ENCODE results near the gene PER3. TPM values are rescaled to one million over a fixed set of nuclear protein-coding genes. Genes with fewer than 3 reads are reported as not detected.

PER3 gene
- total and polyA plus RNA-seq, 2 donors (not counting 1 experiment from before 2014, with no cell fraction given): 16.6 to 18.8 TPM

GRCh38 chr1:7813677-7814373 lies 29.7 kb downstream of the PER3 start:
- Histone ChIP-seq H3K79me2 (ENCODE audit: control insufficient read depth, insufficient read depth, low read length) (no peaks in the 10 kb centered on the region), H3K9me3 (ENCODE audit: control insufficient read depth, insufficient read depth, low read depth, low read length) (no peaks in the 10 kb centered on the region), H2AFZ (ENCODE audit: low read length) (no peak overlapping the region), H3K4me3 (replicated peaks in 1 of 4; ENCODE audit: control extremely low read depth in 1 of 4, insufficient read depth in 1 of 4, low read depth in 3 of 4, low read length in 4 of 4) (no peak overlapping the region), H3K4me2 (ENCODE audit: extremely low read depth, insufficient read depth, low read length) (no peak overlapping the region), H3K9ac (ENCODE audit: insufficient read depth, low read length) (no peak overlapping the region), H4K20me1 (ENCODE audit: control insufficient read depth, extremely low read depth, insufficient read depth, low read length) (no peaks in the 10 kb centered on the region), H3K36me3 (ENCODE audit: control insufficient read depth, insufficient read depth, low read length) (peaks cover 4% of the 10 kb centered on the region), H3K27ac (ENCODE audit: insufficient read depth, low read length) (no peak overlapping the region), H3K4me1 (ENCODE audit: control insufficient read depth, extremely low read depth, insufficient read depth, low read length) (peaks cover 2% of the 10 kb centered on the region), H3K27me3 (ENCODE audit: control insufficient read depth, insufficient read depth, low read length) (no peaks in the 10 kb centered on the region)
- DNase-seq (ENCODE audit: low read depth in 2 of 2): no peak
- no peak for TF ChIP-seq EZH2 (IDR thresholded peaks at IDR 0.05; ENCODE audit: low read length, missing control alignments)
- no peak for TF ChIP-seq CTCF (conservative IDR thresholded peaks at IDR 0.05 in 1 of 2, IDR thresholded peaks at IDR 0.05 in 1 of 2; ENCODE audit: low read depth in 1 of 2, low read length in 2 of 2)

DNA sequence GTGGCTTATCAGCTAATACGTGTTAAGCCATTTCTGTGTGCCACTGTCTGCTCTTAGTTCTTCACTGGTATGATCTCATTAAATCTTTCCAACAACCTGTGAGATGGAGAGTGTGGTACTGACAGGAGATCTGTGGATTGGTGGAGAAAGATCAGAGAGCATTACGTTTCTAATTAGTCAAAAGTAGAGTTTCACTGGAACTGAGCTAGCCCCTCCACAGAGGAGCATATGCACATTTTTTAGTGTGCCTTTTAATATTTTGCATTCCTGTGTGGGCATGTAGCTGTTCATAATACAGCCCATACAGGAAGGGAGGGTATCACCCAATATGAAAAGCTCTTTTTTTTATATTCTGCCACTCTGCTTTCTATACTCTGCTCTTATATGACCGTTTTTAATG lies 37.2 kb downstream of the PER3 start:
- no peak for DNase-seq (ENCODE audit: low read depth in 2 of 2)
- Histone ChIP-seq H3K9me3 (ENCODE audit: control insufficient read depth, insufficient read depth, low read depth, low read length) (no peaks in the 10 kb centered on the region), H3K9ac (ENCODE audit: insufficient read depth, low read length) (no peak overlapping the region), H3K4me3 (replicated peaks in 1 of 4; ENCODE audit: control extremely low read depth in 1 of 4, insufficient read depth in 1 of 4, low read depth in 3 of 4, low read length in 4 of 4) (no peak overlapping the region), H3K27me3 (ENCODE audit: control insufficient read depth, insufficient read depth, low read length) (no peaks in the 10 kb centered on the region), H3K79me2 (ENCODE audit: control insufficient read depth, insufficient read depth, low read length) (no peaks in the 10 kb centered on the region), H3K36me3 (ENCODE audit: control insufficient read depth, insufficient read depth, low read length) (no peaks in the 10 kb centered on the region), H3K27ac (ENCODE audit: insufficient read depth, low read length) (no peak overlapping the region), H3K4me2 (ENCODE audit: extremely low read depth, insufficient read depth, low read length) (no peak overlapping the region), H3K4me1 (ENCODE audit: control insufficient read depth, extremely low read depth, insufficient read depth, low read length) (no peaks in the 10 kb centered on the region), H4K20me1 (ENCODE audit: control insufficient read depth, extremely low read depth, insufficient read depth, low read length) (no peaks in the 10 kb centered on the region), H2AFZ (ENCODE audit: low read length) (no peak overlapping the region)
- TF ChIP-seq CTCF (conservative IDR thresholded peaks at IDR 0.05 in 1 of 2, IDR thresholded peaks at IDR 0.05 in 1 of 2; ENCODE audit: low read depth in 1 of 2, low read length in 2 of 2): no peak
- TF ChIP-seq EZH2 (IDR thresholded peaks at IDR 0.05; ENCODE audit: low read length, missing control alignments): no peak

GRCh38 chr1:7824701-7825100 lies 40.6 kb downstream of the PER3 start:
- Histone ChIP-seq H3K36me3 (ENCODE audit: control insufficient read depth, insufficient read depth, low read length) (peaks cover 5% of the 10 kb centered on the region), H3K9ac (ENCODE audit: insufficient read depth, low read length) (no peak overlapping the region)
- TF ChIP-seq CTCF (conservative IDR thresholded peaks at IDR 0.05 in 1 of 2, IDR thresholded peaks at IDR 0.05 in 1 of 2; ENCODE audit: low read depth in 1 of 2, low read length in 2 of 2) (no peak), EZH2 (IDR thresholded peaks at IDR 0.05; ENCODE audit: low read length, missing control alignments) (no peak)

More at GRCh38 chr1:7824701-7825100, 40.6 kb downstream of the PER3 start:
- Histone ChIP-seq H4K20me1 (ENCODE audit: control insufficient read depth, extremely low read depth, insufficient read depth, low read length) (no peaks in the 10 kb centered on the region), H3K27ac (ENCODE audit: insufficient read depth, low read length) (no peak overlapping the region), H2AFZ (ENCODE audit: low read length) (no peak overlapping the region), H3K4me2 (ENCODE audit: extremely low read depth, insufficient read depth, low read length) (no peak overlapping the region), H3K79me2 (ENCODE audit: control insufficient read depth, insufficient read depth, low read length) (no peaks in the 10 kb centered on the region), H3K27me3 (ENCODE audit: control insufficient read depth, insufficient read depth, low read length) (no peaks in the 10 kb centered on the region), H3K4me1 (ENCODE audit: control insufficient read depth, extremely low read depth, insufficient read depth, low read length) (no peaks in the 10 kb centered on the region), H3K9me3 (ENCODE audit: control insufficient read depth, insufficient read depth, low read depth, low read length) (no peaks in the 10 kb centered on the region), H3K4me3 (replicated peaks in 1 of 4; ENCODE audit: control extremely low read depth in 1 of 4, insufficient read depth in 1 of 4, low read depth in 3 of 4, low read length in 4 of 4) (no peak overlapping the region)
- no peak for DNase-seq (ENCODE audit: low read depth in 2 of 2)

Measured in fibroblast of lung (primary cell).